K562 treated with DMSO at 1 percent for 48 hours (cell line): ENCODE results near the gene NUDT1. TPM values are rescaled to one million over a fixed set of nuclear protein-coding genes. Genes with fewer than 3 reads are reported as not detected.

Source experiments
- total RNA-seq: library from RNA; unstranded; fragments of 300-600 nt; gene quantifications from 2 replicates; pipeline ENCODE4 v1.2.3, GENCODE V29; 2022; ENCODE audit warnings: low replicate concordance; ENCODE audit errors: extremely low read depth

NUDT1 gene
- not detected in 2 replicates for total RNA-seq

DNA sequence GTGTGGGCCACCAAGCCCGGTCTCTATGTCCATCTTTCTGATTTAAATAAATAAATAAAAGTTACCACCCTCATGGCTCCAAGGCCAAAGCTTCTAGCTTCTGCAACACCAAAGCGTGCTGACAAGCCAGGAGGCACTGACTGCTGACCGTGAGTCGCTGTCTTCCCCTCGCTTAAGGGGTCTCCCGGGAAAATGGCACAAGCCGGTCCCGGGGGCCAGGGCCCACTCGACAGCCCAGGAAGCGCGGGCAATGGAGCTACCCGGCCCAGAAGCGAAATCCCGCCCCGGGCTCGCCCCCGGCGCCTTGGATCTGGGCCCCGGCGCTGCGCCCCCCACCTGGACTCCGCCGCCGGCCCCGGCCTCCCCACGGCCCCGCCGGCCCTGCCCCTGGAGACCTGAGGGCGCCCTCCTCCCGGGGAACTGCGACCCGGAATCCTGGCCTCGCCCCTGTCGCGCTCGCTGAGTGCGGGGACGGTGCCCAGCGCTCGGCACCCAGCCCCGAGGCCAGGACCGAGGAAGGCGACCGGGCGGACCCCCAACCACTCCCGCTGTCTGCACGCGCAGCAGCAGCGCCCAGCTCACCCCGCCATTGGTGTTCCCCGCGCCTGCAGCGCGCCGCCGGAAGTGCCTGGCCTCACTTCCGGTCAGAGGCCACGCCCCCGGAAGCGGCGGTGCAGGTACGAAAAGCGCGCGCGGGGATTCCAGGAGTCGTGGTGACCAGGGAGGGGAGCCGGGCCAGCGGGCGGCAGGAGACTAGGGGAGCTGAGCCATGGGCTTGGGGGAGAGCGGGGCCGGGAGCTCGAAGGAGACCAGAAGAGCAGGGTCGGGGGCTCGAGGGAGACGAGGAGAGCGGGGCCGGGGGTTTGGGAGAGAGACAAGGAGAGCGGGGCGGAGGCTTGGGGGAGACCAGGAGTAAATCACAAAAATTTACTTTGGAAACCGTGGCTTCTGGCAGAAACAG lies at the start of gene NUDT1, which contains the start of gene MRM2:
TSS of gene NUDT1 (plus strand) at position 647 of the 961 bp plus-strand sequence. CDS start 2,349 bp downstream, outside the sequence.
TSS of gene MRM2 (minus strand) at position 626 of the 961 bp plus-strand sequence. CDS start at position 590, 36 bp downstream.

DNA sequence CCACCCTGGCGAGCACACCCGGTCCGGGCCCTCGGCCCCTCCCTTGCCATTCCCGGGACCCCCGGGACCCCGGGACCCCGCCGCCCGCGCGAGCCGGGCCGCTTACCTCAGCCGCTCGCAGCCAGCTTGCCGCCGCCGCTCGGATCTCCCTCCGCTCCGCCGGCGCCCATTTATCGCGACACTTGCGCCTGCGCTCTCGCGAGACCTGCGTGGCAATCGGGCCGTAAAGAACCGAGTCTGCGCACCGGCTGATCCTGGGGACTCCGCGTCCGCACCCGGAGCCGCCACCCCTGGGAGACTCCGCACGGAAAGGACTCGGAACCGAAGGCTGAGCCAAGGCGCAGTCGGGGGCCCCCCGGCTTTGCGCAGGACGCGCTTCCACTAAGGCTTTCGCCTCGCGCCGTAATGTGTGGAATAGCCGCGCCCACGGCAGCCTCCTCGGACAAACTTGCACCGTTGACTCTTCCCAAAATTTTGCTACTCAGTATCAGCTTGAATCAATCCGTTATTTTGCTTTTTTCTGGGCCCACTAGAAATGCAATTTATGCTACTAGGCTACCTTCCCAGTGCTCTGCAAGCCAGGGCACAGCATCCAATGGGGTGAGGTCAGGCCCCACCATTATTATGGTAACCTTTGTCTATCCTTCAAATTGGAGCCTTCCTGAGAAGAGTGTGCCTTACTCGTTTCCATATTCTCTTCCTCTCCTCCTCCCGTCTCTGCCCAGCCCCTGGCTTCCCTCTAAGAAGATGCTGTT lies 9.1 kb upstream of the NUDT1 start, which contains the start of gene MAD1L1:
TSS of gene MAD1L1 (minus strand) at position 180 of the 755 bp plus-strand sequence. CDS start 2,812 bp downstream, outside the sequence.

Other genes with a start within 250 kb of the NUDT1 start
- not detected in 2 replicates for gene MAD1L1, start 9.3 kb upstream of the NUDT1 start, total RNA-seq
- gene MRM2, start within 50 bp of the NUDT1 start, total RNA-seq = not detected in 2 replicates
- gene SNX8, start 72.2 kb downstream of the NUDT1 start, total RNA-seq = not detected in 2 replicates
- gene EIF3B, start 112.6 kb downstream of the NUDT1 start, total RNA-seq = not detected in 2 replicates
- not detected in 2 replicates for gene CHST12, start 161.4 kb downstream of the NUDT1 start, total RNA-seq
- gene GRIFIN, start 234.2 kb downstream of the NUDT1 start, total RNA-seq = not detected in 2 replicates